Measurements from ENCODE around the gene CLRN3.

CLRN3 gene

DNA sequence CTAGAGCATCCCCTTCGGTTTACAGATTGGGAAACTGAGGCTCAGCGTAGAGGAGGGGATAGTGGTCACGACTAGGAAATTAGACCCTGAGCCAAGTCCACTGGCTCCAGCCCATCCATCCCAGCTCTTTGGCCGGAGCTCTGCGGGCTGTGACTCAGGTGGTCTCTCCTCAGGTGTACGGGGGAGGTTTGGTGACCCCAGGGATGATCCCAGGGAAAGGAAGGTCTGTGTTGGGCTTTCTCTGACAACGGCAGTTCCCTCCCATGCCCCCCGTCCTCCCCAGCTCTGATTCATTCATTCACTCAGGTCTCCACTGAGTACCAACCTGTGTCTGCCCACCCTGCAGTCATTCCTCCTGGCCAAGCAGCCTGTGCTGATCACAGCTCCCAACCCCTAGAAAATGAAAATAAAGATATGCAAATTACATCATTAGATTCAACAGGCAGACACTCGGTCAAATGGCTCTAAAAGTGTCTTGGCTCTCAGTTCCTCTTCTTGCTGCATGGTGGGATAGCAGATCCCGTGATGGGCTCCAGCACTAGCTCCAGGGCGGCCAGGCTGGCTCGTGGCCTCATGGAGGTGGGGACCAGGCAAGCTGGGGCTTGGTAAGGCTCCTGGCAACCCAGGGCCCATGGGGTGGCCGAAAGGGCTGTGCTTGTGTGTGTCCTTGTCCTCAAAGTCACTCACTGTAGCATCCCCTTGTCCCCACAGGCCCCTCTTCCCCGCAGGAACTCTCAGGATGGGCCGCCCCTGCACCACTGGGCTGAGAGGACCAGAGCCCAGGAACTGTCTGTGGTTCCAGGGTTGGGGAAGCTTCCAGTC lies 37.8 kb downstream of the CLRN3 start:
- TF ChIP-seq ZFP30 (CRISPR knock-in tag; IDR thresholded peaks at IDR 0.05) (no peak), RARB (CRISPR knock-in tag; IDR thresholded peaks at IDR 0.05) (no peak), CSRNP3 (CRISPR knock-in tag; IDR thresholded peaks at IDR 0.05) (no peak), ZFP3 (CRISPR knock-in tag; IDR thresholded peaks at IDR 0.05) (no peak), ARNTL (CRISPR knock-in tag; IDR thresholded peaks at IDR 0.05; ENCODE audit: borderline replicate concordance, low read depth) (no peak), ESRRG (CRISPR knock-in tag; IDR thresholded peaks at IDR 0.05) (no peak), BACH2 (CRISPR knock-in tag; IDR thresholded peaks at IDR 0.05; ENCODE audit: borderline replicate concordance) (no peak), GLIS3 (CRISPR knock-in tag; IDR thresholded peaks at IDR 0.05) (no peak), OSR1 (CRISPR knock-in tag; IDR thresholded peaks at IDR 0.05) (no peak), ZNF70 (CRISPR knock-in tag; IDR thresholded peaks at IDR 0.05) (no peak), PPARA (CRISPR knock-in tag; IDR thresholded peaks at IDR 0.05; ENCODE audit: borderline replicate concordance) (no peak), ZNF8 (CRISPR knock-in tag; IDR thresholded peaks at IDR 0.05) (no peak), TCF4 (CRISPR knock-in tag; IDR thresholded peaks at IDR 0.05; ENCODE audit: borderline replicate concordance) (no peak), SNAI2 (CRISPR knock-in tag; IDR thresholded peaks at IDR 0.05) (no peak), ISL1 (CRISPR knock-in tag; IDR thresholded peaks at IDR 0.05) (no peak)
- TF ChIP-seq, protein P1, sequence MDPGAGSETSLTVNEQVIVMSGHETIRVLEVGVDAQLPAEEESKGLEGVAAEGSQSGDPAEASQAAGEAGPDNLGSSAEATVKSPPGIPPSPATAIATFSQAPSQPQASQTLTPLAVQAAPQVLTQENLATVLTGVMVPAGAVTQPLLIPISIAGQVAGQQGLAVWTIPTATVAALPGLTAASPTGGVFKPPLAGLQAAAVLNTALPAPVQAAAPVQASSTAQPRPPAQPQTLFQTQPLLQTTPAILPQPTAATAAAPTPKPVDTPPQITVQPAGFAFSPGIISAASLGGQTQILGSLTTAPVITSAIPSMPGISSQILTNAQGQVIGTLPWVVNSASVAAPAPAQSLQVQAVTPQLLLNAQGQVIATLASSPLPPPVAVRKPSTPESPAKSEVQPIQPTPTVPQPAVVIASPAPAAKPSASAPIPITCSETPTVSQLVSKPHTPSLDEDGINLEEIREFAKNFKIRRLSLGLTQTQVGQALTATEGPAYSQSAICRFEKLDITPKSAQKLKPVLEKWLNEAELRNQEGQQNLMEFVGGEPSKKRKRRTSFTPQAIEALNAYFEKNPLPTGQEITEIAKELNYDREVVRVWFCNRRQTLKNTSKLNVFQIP (CRISPR knock-in tag; IDR thresholded peaks at IDR 0.05; ENCODE audit: borderline replicate concordance, low read depth): no peak
- TF ChIP-seq, protein P2, sequence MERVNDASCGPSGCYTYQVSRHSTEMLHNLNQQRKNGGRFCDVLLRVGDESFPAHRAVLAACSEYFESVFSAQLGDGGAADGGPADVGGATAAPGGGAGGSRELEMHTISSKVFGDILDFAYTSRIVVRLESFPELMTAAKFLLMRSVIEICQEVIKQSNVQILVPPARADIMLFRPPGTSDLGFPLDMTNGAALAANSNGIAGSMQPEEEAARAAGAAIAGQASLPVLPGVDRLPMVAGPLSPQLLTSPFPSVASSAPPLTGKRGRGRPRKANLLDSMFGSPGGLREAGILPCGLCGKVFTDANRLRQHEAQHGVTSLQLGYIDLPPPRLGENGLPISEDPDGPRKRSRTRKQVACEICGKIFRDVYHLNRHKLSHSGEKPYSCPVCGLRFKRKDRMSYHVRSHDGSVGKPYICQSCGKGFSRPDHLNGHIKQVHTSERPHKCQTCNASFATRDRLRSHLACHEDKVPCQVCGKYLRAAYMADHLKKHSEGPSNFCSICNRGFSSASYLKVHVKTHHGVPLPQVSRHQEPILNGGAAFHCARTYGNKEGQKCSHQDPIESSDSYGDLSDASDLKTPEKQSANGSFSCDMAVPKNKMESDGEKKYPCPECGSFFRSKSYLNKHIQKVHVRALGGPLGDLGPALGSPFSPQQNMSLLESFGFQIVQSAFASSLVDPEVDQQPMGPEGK (CRISPR knock-in tag; IDR thresholded peaks at IDR 0.05; ENCODE audit: borderline replicate concordance): no peak

DNA sequence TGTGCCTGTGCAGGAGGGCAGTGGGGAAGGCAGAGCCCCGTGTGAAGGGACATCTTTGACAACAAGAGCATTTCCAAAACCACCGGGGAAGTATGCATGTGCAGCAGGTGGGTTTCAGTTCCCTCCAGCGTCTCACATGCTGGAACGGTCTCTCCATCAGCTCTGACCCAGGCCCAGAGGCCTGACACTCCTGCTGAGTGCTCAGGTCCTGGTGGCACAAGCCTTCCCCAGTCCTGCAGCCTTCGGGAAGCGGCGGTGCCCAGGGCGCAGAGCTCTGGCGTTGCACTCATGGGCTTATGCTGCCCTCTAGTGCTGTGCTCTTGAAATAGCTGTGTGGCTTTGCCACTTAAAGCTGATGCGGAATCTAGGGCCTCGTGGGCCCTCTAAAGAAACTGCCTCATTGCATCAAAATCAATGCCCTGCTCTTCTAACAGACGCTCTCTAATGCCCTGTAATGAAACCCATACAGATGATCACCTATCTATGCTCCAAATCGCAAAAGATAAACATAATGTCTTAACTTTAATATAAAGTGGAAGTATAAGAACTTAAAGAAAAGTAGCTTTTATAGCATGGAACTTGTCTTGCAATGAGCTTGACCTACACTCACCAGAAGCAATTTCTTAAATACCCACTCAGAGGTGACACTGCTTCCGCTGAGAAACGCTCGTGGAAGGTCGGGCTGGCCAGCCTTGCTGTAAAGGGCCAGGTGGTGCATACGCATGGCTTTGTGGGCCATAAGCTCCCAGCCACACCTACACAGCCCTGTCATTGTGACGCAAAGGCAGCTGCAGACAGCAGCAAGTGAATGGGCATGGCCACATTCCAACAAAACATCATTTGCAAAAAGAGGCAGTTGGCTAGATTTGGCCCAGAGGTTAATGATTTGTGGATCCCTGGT lies 38.6 kb downstream of the CLRN3 start:
- ATAC-seq: peak; percentile 98

More for the DNA sequence above, 37.8 kb downstream of the CLRN3 start:
- ATAC-seq: no peak

More for the DNA sequence above, 38.6 kb downstream of the CLRN3 start:
- TF ChIP-seq ISL1 (CRISPR knock-in tag; IDR thresholded peaks at IDR 0.05): no peak
- no peak for TF ChIP-seq ZC3H10 (CRISPR knock-in tag; IDR thresholded peaks at IDR 0.05)
- TF ChIP-seq CSDC2 (CRISPR knock-in tag; IDR thresholded peaks at IDR 0.05): no peak
- TF ChIP-seq TOX (CRISPR knock-in tag; IDR thresholded peaks at IDR 0.05; ENCODE audit: borderline replicate concordance): no peak
- TF ChIP-seq ESRRG (CRISPR knock-in tag; IDR thresholded peaks at IDR 0.05): no peak
- no peak for TF ChIP-seq PPARA (CRISPR knock-in tag; IDR thresholded peaks at IDR 0.05; ENCODE audit: borderline replicate concordance)
- no peak for TF ChIP-seq CSRNP3 (CRISPR knock-in tag; IDR thresholded peaks at IDR 0.05)
- TF ChIP-seq, protein P2 (CRISPR knock-in tag; IDR thresholded peaks at IDR 0.05; ENCODE audit: borderline replicate concordance): no peak
- TF ChIP-seq, protein P3, sequence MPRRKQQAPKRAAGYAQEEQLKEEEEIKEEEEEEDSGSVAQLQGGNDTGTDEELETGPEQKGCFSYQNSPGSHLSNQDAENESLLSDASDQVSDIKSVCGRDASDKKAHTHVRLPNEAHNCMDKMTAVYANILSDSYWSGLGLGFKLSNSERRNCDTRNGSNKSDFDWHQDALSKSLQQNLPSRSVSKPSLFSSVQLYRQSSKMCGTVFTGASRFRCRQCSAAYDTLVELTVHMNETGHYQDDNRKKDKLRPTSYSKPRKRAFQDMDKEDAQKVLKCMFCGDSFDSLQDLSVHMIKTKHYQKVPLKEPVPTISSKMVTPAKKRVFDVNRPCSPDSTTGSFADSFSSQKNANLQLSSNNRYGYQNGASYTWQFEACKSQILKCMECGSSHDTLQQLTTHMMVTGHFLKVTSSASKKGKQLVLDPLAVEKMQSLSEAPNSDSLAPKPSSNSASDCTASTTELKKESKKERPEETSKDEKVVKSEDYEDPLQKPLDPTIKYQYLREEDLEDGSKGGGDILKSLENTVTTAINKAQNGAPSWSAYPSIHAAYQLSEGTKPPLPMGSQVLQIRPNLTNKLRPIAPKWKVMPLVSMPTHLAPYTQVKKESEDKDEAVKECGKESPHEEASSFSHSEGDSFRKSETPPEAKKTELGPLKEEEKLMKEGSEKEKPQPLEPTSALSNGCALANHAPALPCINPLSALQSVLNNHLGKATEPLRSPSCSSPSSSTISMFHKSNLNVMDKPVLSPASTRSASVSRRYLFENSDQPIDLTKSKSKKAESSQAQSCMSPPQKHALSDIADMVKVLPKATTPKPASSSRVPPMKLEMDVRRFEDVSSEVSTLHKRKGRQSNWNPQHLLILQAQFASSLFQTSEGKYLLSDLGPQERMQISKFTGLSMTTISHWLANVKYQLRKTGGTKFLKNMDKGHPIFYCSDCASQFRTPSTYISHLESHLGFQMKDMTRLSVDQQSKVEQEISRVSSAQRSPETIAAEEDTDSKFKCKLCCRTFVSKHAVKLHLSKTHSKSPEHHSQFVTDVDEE (CRISPR knock-in tag; IDR thresholded peaks at IDR 0.05): no peak
- TF ChIP-seq ZFP3 (CRISPR knock-in tag; IDR thresholded peaks at IDR 0.05): no peak
- TF ChIP-seq ZNF70 (CRISPR knock-in tag; IDR thresholded peaks at IDR 0.05): no peak
- no peak for TF ChIP-seq ZNF8 (CRISPR knock-in tag; IDR thresholded peaks at IDR 0.05)
- no peak for TF ChIP-seq SNAI2 (CRISPR knock-in tag; IDR thresholded peaks at IDR 0.05)
- TF ChIP-seq GLIS3 (CRISPR knock-in tag; IDR thresholded peaks at IDR 0.05): no peak
